ENCODE results near the gene NCK2. TPM values are rescaled to one million over a fixed set of nuclear protein-coding genes. Genes with fewer than 3 reads are reported as not detected.
A peak's percentile ranks its signal among the peaks of the same experiment; 100 is the strongest.

NCK2 gene
- total and polyA plus RNA-seq, 7 experiments from 2014 or later = 30.8 to 134 (median 105) TPM

- Histone ChIP-seq H3K36me3 (ENCODE audit: control insufficient read depth in 2 of 3, insufficient read depth in 3 of 3, low read length in 3 of 3) (peaks cover 0 to 31% (median 4%) of the 10 kb centered on the region in 3 experiments), H3K4me3 (ENCODE audit: low read length) (no peak overlapping the region), H3K9me3 (ENCODE audit: control insufficient read depth in 2 of 3, low read length in 3 of 3) (no peaks in the 10 kb centered on the region), H3K4me1 (ENCODE audit: control insufficient read depth in 2 of 2, insufficient read depth in 2 of 2, low read length in 2 of 2) (peaks cover 74 to 87% of the 10 kb centered on the region in 2 donors), H3K27ac (ENCODE audit: low read depth, low read length) (peak overlapping the region; percentile 1), H3K27me3 (ENCODE audit: control insufficient read depth in 2 of 2, insufficient read depth in 2 of 2, low read length in 2 of 2) (no peaks in the 10 kb centered on the region)
- Mint-ChIP-seq H3K27me3 (no peaks in the 10 kb centered on the region), H3K4me3 (peak overlapping the region in 4 of 10 donors; percentile 8 to 73 (median 22)), H3K9me3 (no peaks in the 10 kb centered on the region), H3K36me3 (peaks cover 0 to 40% (median 28%) of the 10 kb centered on the region in 5 donors), H3K4me1 (peaks cover 65 to 100% (median 97%) of the 10 kb centered on the region in 7 donors), H3K27ac (peak overlapping the region; percentile 26 to 90 (median 80))
- intact Hi-C loops (cut with micrococcal nuclease) = loop anchor here (1.0 to 2.0 kb wide), 3 partner anchors 11 to 15 kb away; no protein-coding TSS in a partner anchor
- DNase-seq = peak in 1 of 9 donors; percentile 80
- CTCF ChIA-PET = interaction anchor here (0.8 to 1.2 kb wide), 2 partner anchors 118 to 175 kb away, joined by 3 read pairs; no protein-coding TSS in a partner anchor
- peak; percentile 70 for ATAC-seq
- POLR2A ChIA-PET = no interaction called here
Observed at GRCh38 chr2:105873721-105874120, 129.0 kb downstream of the NCK2 start.

- intact Hi-C loops (cut with micrococcal nuclease) = loop anchor here in 1 of 2 donors (1.0 to 2.0 kb wide), 2 partner anchors 10 to 14 kb away; no protein-coding TSS in a partner anchor
- no peaks in the 10 kb centered on the region for H3K9me3 Mint-ChIP-seq
- Histone ChIP-seq H3K36me3 (ENCODE audit: control insufficient read depth in 2 of 3, insufficient read depth in 3 of 3, low read length in 3 of 3) (peaks cover 0 to 32% (median 4%) of the 10 kb centered on the region in 3 experiments), H3K27me3 (ENCODE audit: control insufficient read depth in 2 of 2, insufficient read depth in 2 of 2, low read length in 2 of 2) (no peaks in the 10 kb centered on the region), H3K4me3 (ENCODE audit: low read length) (no peak overlapping the region), H3K27ac (ENCODE audit: low read depth, low read length) (no peak overlapping the region), H3K4me1 (ENCODE audit: control insufficient read depth in 2 of 2, insufficient read depth in 2 of 2, low read length in 2 of 2) (peaks cover 74 to 79% of the 10 kb centered on the region in 2 donors), H3K9me3 (ENCODE audit: control insufficient read depth in 2 of 3, low read length in 3 of 3) (no peaks in the 10 kb centered on the region)
- POLR2A ChIA-PET = interaction anchor here (0.9 to 1.5 kb wide), 2 partner anchors 33 to 221 kb away, joined by 3 read pairs; no protein-coding TSS in a partner anchor
- ATAC-seq = no peak
- peaks cover 0 to 45% (median 35%) of the 10 kb centered on the region in 5 donors for H3K36me3 Mint-ChIP-seq
- H3K27me3 Mint-ChIP-seq = no peaks in the 10 kb centered on the region
- H3K4me3 Mint-ChIP-seq = peak overlapping the region in 3 of 10 donors; percentile 7 to 23 (median 17)
- DNase-seq = no peak
- peak overlapping the region in 8 of 9 donors; percentile 17 to 90 (median 81) for H3K27ac Mint-ChIP-seq
- CTCF ChIA-PET = interaction anchor here (1.2 kb wide), 1 partner anchor 118 kb away, joined by 3 read pairs; no protein-coding TSS in a partner anchor
- H3K4me1 Mint-ChIP-seq = peaks cover 62 to 100% (median 97%) of the 10 kb centered on the region in 7 donors
Observed at GRCh38 chr2:105874466-105874865, 129.8 kb downstream of the NCK2 start.

- no peak for DNase-seq
- intact Hi-C loops (cut with micrococcal nuclease) = loop anchor here in 1 of 2 donors (2.0 kb wide), 1 partner anchor 14 kb away; no protein-coding TSS in a partner anchor
- Mint-ChIP-seq H3K27me3 (no peaks in the 10 kb centered on the region), H3K4me1 (peaks cover 58 to 100% (median 95%) of the 10 kb centered on the region in 7 donors), H3K36me3 (peaks cover 0 to 50% (median 40%) of the 10 kb centered on the region in 5 donors), H3K4me3 (peak overlapping the region in 7 of 10 donors; percentile 13 to 41 (median 21)), H3K9me3 (no peaks in the 10 kb centered on the region), H3K27ac (peak overlapping the region in 8 of 9 donors; percentile 1 to 94 (median 84))
- H3K4me3 ChIP-seq (ENCODE audit: low read length) = no peak overlapping the region
- H3K36me3 ChIP-seq (ENCODE audit: control insufficient read depth in 2 of 3, insufficient read depth in 3 of 3, low read length in 3 of 3) = peaks cover 0 to 36% (median 4%) of the 10 kb centered on the region in 3 experiments
- no peak overlapping the region for H3K27ac ChIP-seq (ENCODE audit: low read depth, low read length)
- H3K27me3 ChIP-seq (ENCODE audit: control insufficient read depth in 2 of 2, insufficient read depth in 2 of 2, low read length in 2 of 2) = no peaks in the 10 kb centered on the region
- POLR2A ChIA-PET = interaction anchor here (0.9 to 1.5 kb wide), 3 partner anchors 34 to 220 kb away, joined by 3 to 4 read pairs (median 3); no protein-coding TSS in a partner anchor
- no peak for ATAC-seq
- CTCF ChIA-PET = no interaction called here
- peaks cover 71 to 74% of the 10 kb centered on the region in 2 donors for H3K4me1 ChIP-seq (ENCODE audit: control insufficient read depth in 2 of 2, insufficient read depth in 2 of 2, low read length in 2 of 2)
- H3K9me3 ChIP-seq (ENCODE audit: control insufficient read depth in 2 of 3, low read length in 3 of 3) = no peaks in the 10 kb centered on the region
Observed at GRCh38 chr2:105875241-105875640, 130.5 kb downstream of the NCK2 start.

- CTCF ChIA-PET = no interaction called here
- peaks cover 51 to 100% (median 88%) of the 10 kb centered on the region in 7 donors for H3K4me1 Mint-ChIP-seq
- no peaks in the 10 kb centered on the region for H3K27me3 ChIP-seq (ENCODE audit: control insufficient read depth in 2 of 2, insufficient read depth in 2 of 2, low read length in 2 of 2)
- no peaks in the 10 kb centered on the region for H3K27me3 Mint-ChIP-seq
- peak overlapping the region in 7 of 10 donors; percentile 12 to 48 (median 32) for H3K4me3 Mint-ChIP-seq
- H3K27ac Mint-ChIP-seq = peak overlapping the region; percentile 62 to 94 (median 80)
- H3K27ac ChIP-seq (ENCODE audit: low read depth, low read length) = no peak overlapping the region
- H3K36me3 Mint-ChIP-seq = peaks cover 0 to 51% (median 42%) of the 10 kb centered on the region in 5 donors
- H3K9me3 ChIP-seq (ENCODE audit: control insufficient read depth in 2 of 3, low read length in 3 of 3) = no peaks in the 10 kb centered on the region
- ATAC-seq (no peak), DNase-seq (no peak)
- peaks cover 0 to 46% (median 4%) of the 10 kb centered on the region in 3 experiments for H3K36me3 ChIP-seq (ENCODE audit: control insufficient read depth in 2 of 3, insufficient read depth in 3 of 3, low read length in 3 of 3)
- POLR2A ChIA-PET = interaction anchor here (0.7 to 1.3 kb wide), 2 partner anchors 30 to 127 kb away, joined by 3 to 4 read pairs; no protein-coding TSS in a partner anchor
- H3K9me3 Mint-ChIP-seq = no peaks in the 10 kb centered on the region
- peaks cover 61 to 65% of the 10 kb centered on the region in 2 donors for H3K4me1 ChIP-seq (ENCODE audit: control insufficient read depth in 2 of 2, insufficient read depth in 2 of 2, low read length in 2 of 2)
- intact Hi-C loops (cut with micrococcal nuclease) = no loop called here
- no peak overlapping the region for H3K4me3 ChIP-seq (ENCODE audit: low read length)
Observed at GRCh38 chr2:105876191-105876590, 131.5 kb downstream of the NCK2 start.

- ATAC-seq (peak; percentile 36), DNase-seq (no peak)
- Histone ChIP-seq H3K36me3 (ENCODE audit: control insufficient read depth in 2 of 3, insufficient read depth in 3 of 3, low read length in 3 of 3) (peaks cover 0 to 54% (median 4%) of the 10 kb centered on the region in 3 experiments), H3K27ac (ENCODE audit: low read depth, low read length) (peak overlapping the region; percentile 50), H3K9me3 (ENCODE audit: control insufficient read depth in 2 of 3, low read length in 3 of 3) (no peaks in the 10 kb centered on the region), H3K27me3 (ENCODE audit: control insufficient read depth in 2 of 2, insufficient read depth in 2 of 2, low read length in 2 of 2) (no peaks in the 10 kb centered on the region), H3K4me3 (ENCODE audit: low read length) (no peak overlapping the region), H3K4me1 (ENCODE audit: control insufficient read depth in 2 of 2, insufficient read depth in 2 of 2, low read length in 2 of 2) (peaks cover 44 to 53% of the 10 kb centered on the region in 2 donors)
- H3K9me3 Mint-ChIP-seq = no peaks in the 10 kb centered on the region
- POLR2A ChIA-PET = no interaction called here
- peaks cover 7 to 54% (median 43%) of the 10 kb centered on the region in 5 donors for H3K36me3 Mint-ChIP-seq
- H3K27ac Mint-ChIP-seq = peak overlapping the region; percentile 58 to 94 (median 85)
- peaks cover 42 to 96% (median 86%) of the 10 kb centered on the region in 7 donors for H3K4me1 Mint-ChIP-seq
- intact Hi-C loops (cut with micrococcal nuclease) = no loop called here
- peak overlapping the region in 7 of 10 donors; percentile 10 to 47 (median 29) for H3K4me3 Mint-ChIP-seq
- H3K27me3 Mint-ChIP-seq = no peaks in the 10 kb centered on the region
- CTCF ChIA-PET = no interaction called here
Observed at GRCh38 chr2:105877945-105878344, 133.2 kb downstream of the NCK2 start.

GRCh38 chr2:105879106-105879802 lies 134.5 kb downstream of the NCK2 start:
- ATAC-seq (no peak), DNase-seq (no peak)
- Mint-ChIP-seq H3K27me3 (no peaks in the 10 kb centered on the region), H3K9me3 (no peaks in the 10 kb centered on the region), H3K27ac (peak overlapping the region; percentile 9 to 94 (median 76)), H3K36me3 (peaks cover 7 to 60% (median 38%) of the 10 kb centered on the region in 5 donors), H3K4me3 (peak overlapping the region in 1 of 10 donors; percentile 21), H3K4me1 (peaks cover 43 to 96% (median 86%) of the 10 kb centered on the region in 7 donors)
- POLR2A ChIA-PET = interaction anchor here (1.0 kb wide), 1 partner anchor 68 kb away, joined by 8 read pairs; no protein-coding TSS in a partner anchor
- intact Hi-C loops (cut with micrococcal nuclease) = no loop called here
- Histone ChIP-seq H3K27ac (ENCODE audit: low read depth, low read length) (no peak overlapping the region), H3K4me3 (ENCODE audit: low read length) (no peak overlapping the region), H3K9me3 (ENCODE audit: control insufficient read depth in 2 of 3, low read length in 3 of 3) (no peaks in the 10 kb centered on the region), H3K36me3 (ENCODE audit: control insufficient read depth in 2 of 3, insufficient read depth in 3 of 3, low read length in 3 of 3) (peaks cover 0 to 54% (median 6%) of the 10 kb centered on the region in 3 experiments), H3K27me3 (ENCODE audit: control insufficient read depth in 2 of 2, insufficient read depth in 2 of 2, low read length in 2 of 2) (no peaks in the 10 kb centered on the region), H3K4me1 (ENCODE audit: control insufficient read depth in 2 of 2, insufficient read depth in 2 of 2, low read length in 2 of 2) (peaks cover 42 to 52% of the 10 kb centered on the region in 2 donors)
- CTCF ChIA-PET = interaction anchor here (0.7 to 1.0 kb wide), 2 partner anchors 75 to 78 kb away, joined by 3 to 6 read pairs; no protein-coding TSS in a partner anchor
